D721Med (cell line): ENCODE data around the gene ANKHD1.
"Not testable (repeated sequence)": the region's sequence is repeated elsewhere in the genome, so short reads cannot be mapped to it uniquely, and the experiment has no call there.

ENCODE experiments used
- DNase-seq: peaks from one replicate; pipeline ENCODE4 v3.0.0; 2011; ENCODE audit warnings: low spot score; ENCODE audit not compliant: insufficient read length
- FAIRE-seq: peaks from 2 replicates; lab custom pipeline; 2011; peaks lifted over from hg19 to GRCh38; lab: Jason Lieb, UNC
- CTCF ChIP-seq: IDR thresholded peaks from 2 replicates; pipeline ENCODE4 v1.5.1; 2012; ENCODE audit warnings: mild to moderate bottlenecking, control low read depth; ENCODE audit not compliant: insufficient read depth; ENCODE audit errors: missing control alignments

ANKHD1 gene

GRCh38 chr5:140423609-140424008 lies 22.0 kb downstream of the ANKHD1 start:
- FAIRE-seq (no peak), DNase-seq (no peak)
- no peak for TF ChIP-seq CTCF

- no peak for DNase-seq
- no peak for FAIRE-seq
- TF ChIP-seq CTCF = no peak
These were observed 22.5 kb downstream of the ANKHD1 start for GRCh38 chr5:140424135-140424534.

GRCh38 chr5:140427726-140428125 lies 26.1 kb downstream of the ANKHD1 start:
- FAIRE-seq, DNase-seq: not testable (repeated sequence)

GRCh38 chr5:140429724-140430123 lies 28.1 kb downstream of the ANKHD1 start:
- FAIRE-seq = no peak
- TF ChIP-seq CTCF = no peak

GRCh38 chr5:140432212-140432611 lies 30.6 kb downstream of the ANKHD1 start:
- no peak for FAIRE-seq
- no peak for DNase-seq
- no peak for TF ChIP-seq CTCF

More at GRCh38 chr5:140429724-140430123, 28.1 kb downstream of the ANKHD1 start:
- no peak for DNase-seq

- no peak for TF ChIP-seq CTCF
- DNase-seq (no peak), FAIRE-seq (no peak)
These were observed 31.3 kb downstream of the ANKHD1 start for GRCh38 chr5:140432916-140433315.

- FAIRE-seq = not testable (repeated sequence)
These were observed 55.7 kb downstream of the ANKHD1 start for GRCh38 chr5:140457368-140457767.

GRCh38 chr5:140466981-140467742 lies 65.5 kb downstream of the ANKHD1 start:
- DNase-seq (no peak), FAIRE-seq (no peak)
- no peak for TF ChIP-seq CTCF

More at GRCh38 chr5:140457368-140457767, 55.7 kb downstream of the ANKHD1 start:
- DNase-seq = not testable (repeated sequence)
